ENCODE results near the gene HPS1. TPM values are rescaled to one million over a fixed set of nuclear protein-coding genes. Genes with fewer than 3 reads are reported as not detected.

HPS1 gene
- total RNA-seq, result 100 to 1,000 TPM in 2 of 3 donors, 10 to 100 TPM in 1; 92.4 to 103 (median 102) TPM
- 61.0 TPM for total RNA-seq (2013)

DNA sequence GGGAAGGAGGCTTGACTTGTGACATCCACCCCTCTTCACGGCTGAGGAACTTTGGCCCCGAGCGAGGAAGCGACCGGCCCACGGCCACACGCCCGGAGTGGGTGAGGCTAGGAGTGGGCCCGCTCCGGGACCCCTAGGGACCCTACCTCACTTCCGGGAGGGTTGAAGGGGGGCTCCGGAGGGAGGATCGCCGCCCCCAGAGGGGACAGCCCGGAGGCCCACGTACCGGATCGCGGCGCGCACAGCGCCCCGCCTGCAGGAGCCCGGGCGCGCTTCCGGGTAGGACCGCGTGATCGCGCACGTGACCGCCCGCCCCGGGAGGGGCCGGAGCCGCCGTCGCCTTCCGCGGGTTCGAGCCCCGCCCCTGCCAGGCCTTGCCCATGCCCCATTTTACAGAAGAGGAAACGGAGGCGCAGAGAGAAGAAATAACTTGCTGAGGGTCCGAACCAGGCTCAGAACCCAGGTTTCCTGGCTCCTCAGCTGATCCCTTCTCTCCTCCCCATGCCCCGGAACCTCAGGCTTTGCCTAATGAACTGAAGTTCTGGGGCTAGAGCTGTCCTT is at the start of gene HPS1:
Gene HPS1, minus strand, starts transcription at position 275 of the 561 bp plus-strand sequence. CDS start 3,695 bp downstream, outside the sequence.
- ATAC-seq (peak; percentile 91 to 93 (median 93)), DNase-seq (peak; percentile 80 to 86)
- peaks cover 27% of the 10 kb centered on the region for H3K4me1 ChIP-seq (ENCODE audit: control insufficient read depth, insufficient read depth, low read length)
- H3K4me3 Mint-ChIP-seq, result peak within 1 kb of the TSS; percentile 92
- H3K4me1 Mint-ChIP-seq, result peaks cover 40 to 41% of the 10 kb centered on the region in 2 donors
- TF ChIP-seq, protein P1, sequence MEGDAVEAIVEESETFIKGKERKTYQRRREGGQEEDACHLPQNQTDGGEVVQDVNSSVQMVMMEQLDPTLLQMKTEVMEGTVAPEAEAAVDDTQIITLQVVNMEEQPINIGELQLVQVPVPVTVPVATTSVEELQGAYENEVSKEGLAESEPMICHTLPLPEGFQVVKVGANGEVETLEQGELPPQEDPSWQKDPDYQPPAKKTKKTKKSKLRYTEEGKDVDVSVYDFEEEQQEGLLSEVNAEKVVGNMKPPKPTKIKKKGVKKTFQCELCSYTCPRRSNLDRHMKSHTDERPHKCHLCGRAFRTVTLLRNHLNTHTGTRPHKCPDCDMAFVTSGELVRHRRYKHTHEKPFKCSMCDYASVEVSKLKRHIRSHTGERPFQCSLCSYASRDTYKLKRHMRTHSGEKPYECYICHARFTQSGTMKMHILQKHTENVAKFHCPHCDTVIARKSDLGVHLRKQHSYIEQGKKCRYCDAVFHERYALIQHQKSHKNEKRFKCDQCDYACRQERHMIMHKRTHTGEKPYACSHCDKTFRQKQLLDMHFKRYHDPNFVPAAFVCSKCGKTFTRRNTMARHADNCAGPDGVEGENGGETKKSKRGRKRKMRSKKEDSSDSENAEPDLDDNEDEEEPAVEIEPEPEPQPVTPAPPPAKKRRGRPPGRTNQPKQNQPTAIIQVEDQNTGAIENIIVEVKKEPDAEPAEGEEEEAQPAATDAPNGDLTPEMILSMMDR (IDR thresholded peaks at IDR 0.05), result no peak
- 2% methylated on average over 47 of the region's 47 CpGs for WGBS (ENCODE audit: insufficient coverage)
- no peaks in the 10 kb centered on the region for H3K9me3 ChIP-seq (ENCODE audit: control insufficient read depth, insufficient read depth, low read length)
- peaks cover 0 to 2% of the 10 kb centered on the region in 2 donors for H3K9me3 Mint-ChIP-seq
- H3K36me3 Mint-ChIP-seq, result peaks cover 5% of the 10 kb centered on the region
- H3K27me3 Mint-ChIP-seq (ENCODE audit: low read depth in 2 of 2), result peaks cover 9 to 22% of the 10 kb centered on the region in 2 donors
- peaks cover 22% of the 10 kb centered on the region for H3K36me3 ChIP-seq (ENCODE audit: control insufficient read depth, insufficient read depth, low read length)
- intact Hi-C loops (cut with micrococcal nuclease), result no loop called here
- H3K27me3 ChIP-seq (ENCODE audit: control insufficient read depth, insufficient read depth, low read length), result no peaks in the 10 kb centered on the region
- peak within 1 kb of the TSS; percentile 88 for H3K27ac ChIP-seq (ENCODE audit: low read length)
- H3K27ac Mint-ChIP-seq, result peak within 1 kb of the TSS; percentile 83 to 94
- H3K4me3 ChIP-seq (ENCODE audit: low read length), result peak within 1 kb of the TSS; percentile 87

DNA sequence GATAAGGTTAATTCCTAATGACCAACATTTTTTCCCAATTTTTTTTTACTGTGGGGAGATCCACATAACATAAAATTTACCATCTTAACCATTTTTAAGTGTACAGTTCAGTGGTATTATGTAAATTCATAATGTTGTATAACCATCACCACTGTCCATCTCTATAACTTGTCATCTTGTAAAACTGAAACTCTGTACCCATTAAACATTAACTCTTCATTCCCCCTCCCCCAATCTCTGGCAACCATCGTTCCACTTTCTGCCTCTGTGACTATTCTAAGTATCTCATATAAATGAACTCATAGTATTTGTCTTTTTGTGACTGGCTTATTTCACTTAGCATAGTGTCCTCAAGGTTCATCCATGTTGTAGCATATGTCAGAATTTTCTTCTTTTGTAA is 46.0 kb upstream of the HPS1 start:
- DNase-seq (no peak), ATAC-seq (no peak)
- no peaks in the 10 kb centered on the region for H3K9me3 ChIP-seq (ENCODE audit: control insufficient read depth, insufficient read depth, low read length)
- Mint-ChIP-seq H3K36me3 (peaks cover 13% of the 10 kb centered on the region), H3K27ac (no peak overlapping the region), H3K4me1 (no peaks in the 10 kb centered on the region), H3K27me3 (ENCODE audit: low read depth in 2 of 2) (peaks cover 21 to 38% of the 10 kb centered on the region in 2 donors), H3K9me3 (peaks cover 8 to 10% of the 10 kb centered on the region in 2 donors), H3K4me3 (no peak overlapping the region)
- intact Hi-C loops (cut with micrococcal nuclease), result no loop called here
- WGBS (ENCODE audit: insufficient coverage), result 90% methylated on average over 1 of the region's 1 CpG
- no peak overlapping the region for H3K4me3 ChIP-seq (ENCODE audit: low read length)
- peaks cover 6% of the 10 kb centered on the region for H3K27me3 ChIP-seq (ENCODE audit: control insufficient read depth, insufficient read depth, low read length)
- no peak overlapping the region for H3K27ac ChIP-seq (ENCODE audit: low read length)
- H3K36me3 ChIP-seq (ENCODE audit: control insufficient read depth, insufficient read depth, low read length), result no peaks in the 10 kb centered on the region
- no peaks in the 10 kb centered on the region for H3K4me1 ChIP-seq (ENCODE audit: control insufficient read depth, insufficient read depth, low read length)
- TF ChIP-seq, protein P1 (IDR thresholded peaks at IDR 0.05), result no peak

DNA sequence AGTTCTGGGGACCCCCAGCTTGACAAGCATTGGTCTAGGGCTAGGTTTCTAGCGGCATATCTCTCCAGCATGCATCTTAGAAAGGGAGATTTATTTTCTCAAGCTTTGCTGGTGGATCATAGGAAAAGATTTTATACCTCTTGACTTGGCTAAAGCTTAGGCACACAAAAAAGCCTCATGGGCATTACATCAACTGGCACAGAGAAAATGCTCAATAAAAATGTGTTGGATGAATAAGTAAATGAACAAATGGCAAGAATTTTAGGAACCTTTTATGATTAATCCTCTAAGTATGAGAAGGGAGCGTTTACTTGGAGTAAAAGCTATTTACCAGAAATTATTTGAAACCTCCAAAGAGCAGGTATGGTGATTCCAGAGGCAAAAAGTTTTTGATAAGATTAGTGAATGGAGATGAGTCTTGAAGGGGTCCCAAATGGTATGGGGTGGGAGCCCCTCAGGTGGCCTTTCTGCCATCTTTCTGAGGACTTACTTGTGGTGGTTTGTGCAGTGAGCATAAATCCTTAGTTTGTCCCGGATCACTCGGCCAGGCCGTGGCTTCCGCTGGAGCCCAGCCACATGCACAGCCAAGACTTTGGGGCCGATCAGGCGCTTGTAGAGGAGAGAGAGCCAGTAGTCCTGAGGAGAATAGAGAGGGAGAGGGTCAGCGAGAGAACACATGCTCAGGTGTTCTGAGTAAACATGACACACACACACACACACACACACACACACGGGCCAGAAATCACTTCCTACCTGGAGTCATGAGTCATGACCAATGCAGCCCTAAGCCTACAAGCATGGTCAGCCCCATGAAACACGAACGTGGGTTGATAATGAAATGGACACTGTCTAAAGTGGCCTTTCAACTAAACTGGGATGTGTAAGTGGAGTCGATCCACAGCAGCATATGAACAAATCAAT is 43.1 kb upstream of the HPS1 start:
- no peaks in the 10 kb centered on the region for H3K4me1 Mint-ChIP-seq
- TF ChIP-seq, protein P1 (IDR thresholded peaks at IDR 0.05), result no peak
- H3K4me3 Mint-ChIP-seq, result no peak overlapping the region
- Histone ChIP-seq H3K4me3 (ENCODE audit: low read length) (no peak overlapping the region), H3K36me3 (ENCODE audit: control insufficient read depth, insufficient read depth, low read length) (no peaks in the 10 kb centered on the region), H3K4me1 (ENCODE audit: control insufficient read depth, insufficient read depth, low read length) (no peaks in the 10 kb centered on the region), H3K27me3 (ENCODE audit: control insufficient read depth, insufficient read depth, low read length) (peaks cover 2% of the 10 kb centered on the region), H3K27ac (ENCODE audit: low read length) (no peak overlapping the region), H3K9me3 (ENCODE audit: control insufficient read depth, insufficient read depth, low read length) (no peaks in the 10 kb centered on the region)
- 83% methylated on average over 11 of the region's 13 CpGs for WGBS (ENCODE audit: insufficient coverage)
- no peaks in the 10 kb centered on the region for H3K36me3 Mint-ChIP-seq
- ATAC-seq (no peak), DNase-seq (no peak)
- peaks cover 16 to 28% of the 10 kb centered on the region in 2 donors for H3K27me3 Mint-ChIP-seq (ENCODE audit: low read depth in 2 of 2)
- intact Hi-C loops (cut with micrococcal nuclease), result no loop called here
- H3K9me3 Mint-ChIP-seq, result no peaks in the 10 kb centered on the region
- H3K27ac Mint-ChIP-seq, result no peak overlapping the region

Data from natural killer cell (primary cell).